Uterus (tissue), 4 donors: Measurements from ENCODE around the gene DMP1. TPM values are rescaled to one million over a fixed set of nuclear protein-coding genes. Genes with fewer than 3 reads are reported as not detected.
A peak's percentile ranks its signal among the peaks of the same experiment; 100 is the strongest.
"Not testable (repeated sequence)": the region's sequence is repeated elsewhere in the genome, so short reads cannot be mapped to it uniquely, and the experiment has no call there.

Source experiments
- DNase-seq, 2 donors: peaks; one replicate each; pipeline ENCODE4 v3.0.0-alpha.2; 2019 to 2020
- H3K27ac ChIP-seq, 2 donors: fragments of 200-600 bp; sonication (generic); 1 replicate in 1 of 2; 2 replicates in 1 of 2; pipeline ENCODE4 v1.5.1; 2016 to 2018
- H3K27me3 ChIP-seq, 2 donors: fragments of 200-600 bp; sonication (generic); one replicate each; pipeline ENCODE4 v1.5.1; 2018 to 2019; ENCODE audit warnings: control low read depth in 1 of 2
- H3K36me3 ChIP-seq, 2 donors: fragments of 200-600 bp; sonication (generic); one replicate each; pipeline ENCODE4 v1.5.1; 2019; ENCODE audit warnings: control low read depth in 1 of 2
- H3K4me1 ChIP-seq, 2 donors: fragments of 200-600 bp; sonication (generic); one replicate each; pipeline ENCODE4 v1.5.1; 2018 to 2019; ENCODE audit warnings: control low read depth in 1 of 2
- H3K4me3 ChIP-seq, 2 donors: fragments of 200-600 bp; sonication (generic); 1 replicate in 1 of 2; 2 replicates in 1 of 2; pipeline ENCODE4 v1.5.1; 2018 to 2019; ENCODE audit warnings: mild to moderate bottlenecking in 1 of 2
- H3K9me3 ChIP-seq, 2 donors: fragments of 200-600 bp; sonication (generic); one replicate each; pipeline ENCODE4 v1.5.1; 2019; ENCODE audit warnings: control low read depth in 1 of 2
- CTCF ChIP-seq, 4 experiments: fragments of 200-600 bp in 2 of 4; fragments of 450-650 bp in 2 of 4; sonication (generic) in 2 of 4; IDR thresholded peaks; one replicate each; pipeline ENCODE4 v1.5.1; 2016 to 2019; ENCODE audit warnings: antibody characterized with exemption in 4 of 4, mild to moderate bottlenecking in 2 of 4, moderate library complexity in 1 of 4
- POLR2A ChIP-seq, 2 donors: fragments of 450-650 bp; IDR thresholded peaks; one replicate each; pipeline ENCODE4 v1.6.1; 2016; ENCODE audit warnings: antibody characterized with exemption in 2 of 2, mild to moderate bottlenecking in 1 of 2, moderate library complexity in 1 of 2
- intact Hi-C: fragments of 100-400 bp; cut with DNase I; formaldehyde crosslinking; loops from one replicate; pipeline ENCODE4 v1.15.1; 2023; ENCODE audit warnings: low total_unique reads
- total RNA-seq, 4 donors: library from RNA; depleted of rRNA in 3 of 4; stranded (reverse); fragments of >200 nt in 3 of 4; gene quantifications; one replicate each; pipeline versions ENCODE4 v1.1.0 to v1.2.4, GENCODE V29; 2014 to 2023
- donor health status: DM: yes; HTN: yes; CAD: no.

Gene DMP1
- total RNA-seq, 4 donors from 2014 or later: not detected

DNA sequence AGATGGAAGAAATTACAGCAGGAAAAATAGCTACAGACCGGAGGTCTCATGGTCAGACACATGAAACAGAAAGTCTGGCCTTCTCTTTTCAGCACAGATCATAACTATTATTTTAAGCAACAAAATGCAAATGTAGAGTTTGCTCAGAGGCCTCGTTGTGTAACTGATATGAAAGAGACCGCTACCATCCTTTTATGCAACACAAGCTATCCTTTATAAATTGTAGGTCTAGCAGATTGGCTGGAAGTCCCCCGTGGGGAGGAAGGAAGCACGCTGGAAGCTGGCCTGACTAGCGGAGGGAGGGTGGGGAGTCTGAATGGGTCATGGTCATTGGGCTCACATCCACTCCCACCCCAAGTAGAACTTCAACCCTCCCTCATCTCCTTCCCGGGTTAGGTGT lies 27.7 kb downstream of the DMP1 start:
- Histone ChIP-seq H3K27me3 (no peaks in the 10 kb centered on the region), H3K27ac (peak overlapping the region; percentile 49 to 68)
- peak; percentile 45 to 73 for DNase-seq

DNA sequence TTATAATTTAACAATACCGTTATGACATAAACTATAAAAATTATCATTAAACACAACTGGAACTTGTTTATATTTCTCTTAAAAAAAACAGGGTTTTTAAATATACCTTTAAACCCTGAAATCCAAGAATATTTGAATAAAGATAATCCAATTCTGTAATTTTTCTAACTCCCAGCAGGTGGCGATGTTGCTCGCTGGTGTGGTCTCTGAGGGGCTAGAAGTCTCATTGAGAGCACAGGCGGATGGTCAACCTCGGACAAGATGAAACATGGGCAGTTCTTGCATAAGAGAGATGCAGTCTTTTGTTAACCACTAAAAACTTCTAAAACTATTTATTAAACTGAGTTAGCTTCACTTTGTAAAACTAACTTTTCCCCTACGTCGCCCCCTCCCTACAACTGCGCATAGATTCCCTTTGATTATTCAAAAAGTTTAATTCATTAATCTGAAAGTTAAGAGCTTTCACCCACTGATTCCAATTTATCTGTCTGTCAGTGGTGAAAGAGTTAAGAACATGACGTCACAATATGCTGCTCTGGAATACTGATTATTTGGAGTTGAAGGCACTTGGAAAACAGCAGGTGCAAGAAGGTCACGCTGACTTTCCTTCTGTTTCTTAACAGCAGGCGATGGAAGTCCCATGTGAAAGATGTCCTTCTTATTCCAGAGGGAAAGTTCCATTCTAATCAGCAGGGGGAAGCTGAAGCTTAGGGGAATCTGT lies 29.5 kb downstream of the DMP1 start:
- Histone ChIP-seq H3K4me3 (no peak overlapping the region), H3K27ac (peak overlapping the region; percentile 38 to 55), H3K27me3 (no peaks in the 10 kb centered on the region), H3K4me1 (no peaks in the 10 kb centered on the region), H3K36me3 (no peaks in the 10 kb centered on the region), H3K9me3 (no peaks in the 10 kb centered on the region)
- no peak for TF ChIP-seq POLR2A (IDR thresholded peaks at IDR 0.05)
- TF ChIP-seq CTCF (IDR thresholded peaks at IDR 0.05): peak; percentile 63 to 85 (median 77)
- DNase-seq: peak; percentile 66 to 73
- intact Hi-C loops: loop anchor here (5.0 kb wide), 1 partner anchor 158 kb away; no protein-coding TSS in a partner anchor

More for the DNA sequence above, 27.7 kb downstream of the DMP1 start:
- TF ChIP-seq POLR2A (IDR thresholded peaks at IDR 0.05) (no peak), CTCF (IDR thresholded peaks at IDR 0.05) (no peak)
- no peaks in the 10 kb centered on the region for H3K36me3 ChIP-seq
- no peaks in the 10 kb centered on the region for H3K4me1 ChIP-seq
- intact Hi-C loops: no loop called here
- H3K9me3 ChIP-seq: no peaks in the 10 kb centered on the region
- H3K4me3 ChIP-seq: no peak overlapping the region

DNA sequence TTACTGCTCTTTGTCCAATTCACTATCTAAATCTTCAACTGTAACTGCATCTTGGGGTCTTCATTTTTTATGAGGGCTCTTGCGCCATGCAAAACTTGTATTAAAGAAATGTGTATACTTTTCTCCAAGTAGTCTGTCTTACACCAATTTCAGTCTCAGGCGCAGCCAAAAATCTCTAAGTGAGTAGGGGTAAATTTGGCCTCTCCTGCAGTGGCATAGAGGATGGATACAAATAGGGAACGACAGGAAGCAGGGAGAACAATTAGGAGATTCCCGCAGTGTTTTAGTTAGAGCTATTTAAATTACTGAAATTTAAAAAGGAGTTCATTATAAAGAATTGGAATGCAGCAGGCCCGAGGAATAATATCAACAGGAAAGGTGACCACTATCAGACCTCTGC lies 30.2 kb downstream of the DMP1 start:
- H3K36me3 ChIP-seq: no peaks in the 10 kb centered on the region
- no peak for TF ChIP-seq CTCF (IDR thresholded peaks at IDR 0.05)
- no peak for TF ChIP-seq POLR2A (IDR thresholded peaks at IDR 0.05)
- H3K4me1 ChIP-seq: no peaks in the 10 kb centered on the region
- H3K27ac ChIP-seq: peak overlapping the region; percentile 38 to 55
- no peak for DNase-seq
- H3K27me3 ChIP-seq: no peaks in the 10 kb centered on the region
- intact Hi-C loops: loop anchor here (5.0 kb wide), 1 partner anchor 157 kb away; no protein-coding TSS in a partner anchor
- no peak overlapping the region for H3K4me3 ChIP-seq
- H3K9me3 ChIP-seq: no peaks in the 10 kb centered on the region

GRCh38 chr4:87688316-87688715 lies 38.2 kb downstream of the DMP1 start:
- Histone ChIP-seq H3K4me1 (no peaks in the 10 kb centered on the region), H3K27ac (no peak overlapping the region), H3K4me3 (no peak overlapping the region), H3K27me3 (no peaks in the 10 kb centered on the region), H3K9me3 (no peaks in the 10 kb centered on the region), H3K36me3 (no peaks in the 10 kb centered on the region)
- no peak for DNase-seq
- intact Hi-C loops: no loop called here
- no peak for TF ChIP-seq POLR2A (IDR thresholded peaks at IDR 0.05)
- TF ChIP-seq CTCF (IDR thresholded peaks at IDR 0.05): no peak

- DNase-seq, intact Hi-C loops, H3K4me3 ChIP-seq, H3K4me1 ChIP-seq, H3K9me3 ChIP-seq, H3K36me3 ChIP-seq, H3K27me3 ChIP-seq, H3K27ac ChIP-seq: not testable (repeated sequence)
Measured at GRCh38 chr4:87690947-87691346, 40.9 kb downstream of the DMP1 start.

- DNase-seq, H3K9me3 ChIP-seq, H3K27ac ChIP-seq, H3K4me1 ChIP-seq, H3K4me3 ChIP-seq, H3K36me3 ChIP-seq, intact Hi-C loops, H3K27me3 ChIP-seq: not testable (repeated sequence)
Measured at GRCh38 chr4:87692060-87692459, 42.0 kb downstream of the DMP1 start.
